PC-3 (cell line): ENCODE data around the gene MRFAP1.

Source experiments
- CTCF ChIP-seq: fragments of 300-600 bp; sonication (generic); conservative IDR thresholded peaks from 2 replicates; pipeline ENCODE4 v1.5.1; 2017; ENCODE audit warnings: antibody characterized with exemption, low read depth, mild to moderate bottlenecking, low read length
- EZH2 ChIP-seq: fragments of 300-600 bp; sonication (generic); IDR thresholded peaks from one replicate; pipeline ENCODE4 v1.6.1; 2017; ENCODE audit warnings: antibody characterized with exemption, mild to moderate bottlenecking, low read length; ENCODE audit not compliant: unreplicated experiment
- EZH2phosphoT487 ChIP-seq: fragments of 300-600 bp; sonication (generic); IDR thresholded peaks from 2 replicates; pipeline ENCODE4 v1.6.1; 2018; ENCODE audit warnings: mild to moderate bottlenecking, antibody characterized with exemption, low read length, borderline replicate concordance

DNA sequence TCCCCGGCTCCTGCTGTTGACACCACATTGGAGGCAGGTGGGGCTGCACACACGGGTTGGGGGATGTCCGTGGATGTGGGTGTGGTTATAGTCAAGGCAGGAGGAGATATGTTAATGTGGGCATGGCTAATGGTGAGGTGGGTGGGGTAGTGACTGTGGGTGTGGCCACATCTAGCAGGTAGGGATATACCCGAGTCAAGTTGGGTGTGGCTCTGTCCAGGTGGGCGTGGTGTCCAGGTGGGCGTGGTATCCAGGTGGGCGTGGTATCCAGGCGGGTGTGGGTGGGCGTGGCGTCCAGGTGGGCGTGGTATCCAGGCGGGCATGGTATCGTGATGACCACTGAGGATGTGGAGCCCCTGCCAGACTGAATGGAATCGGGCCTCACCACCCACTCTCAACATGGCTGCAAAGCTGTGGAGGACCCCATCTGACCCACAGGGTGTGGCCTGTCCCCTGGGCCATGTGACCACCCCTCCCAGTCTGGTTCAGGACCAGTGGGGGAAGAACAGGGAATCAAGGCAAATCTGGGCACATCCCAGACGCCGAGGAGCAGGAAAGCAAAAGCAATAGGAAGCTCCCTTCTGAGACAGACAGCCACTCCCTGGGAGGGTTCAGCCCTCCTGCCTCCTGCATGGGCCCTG is 44.5 kb upstream of the MRFAP1 start:
- TF ChIP-seq CTCF (no peak), EZH2 (no peak), EZH2phosphoT487 (no peak)
